H1 (cell line): Measurements from ENCODE around the gene SOX1. TPM values are rescaled to one million over a fixed set of nuclear protein-coding genes. Genes with fewer than 3 reads are reported as not detected.

ENCODE experiments used
- CTCF ChIA-PET: fragments of 300-600 bp; sonication (Branson Sonifier 250); formaldehyde crosslinking; loops from one replicate; lab custom pipeline; 2021; ENCODE audit not compliant: partially characterized antibody; lab: Charles Lee
- POLR2A ChIA-PET: fragments of 300-600 bp; sonication (Branson Sonifier 250); formaldehyde crosslinking; loops from one replicate; lab custom pipeline; 2021; ENCODE audit warnings: inconsistent platforms; ENCODE audit not compliant: partially characterized antibody; lab: Charles Lee
- DNase-seq, 2 experiments: peaks; one replicate each; pipeline versions ENCODE4 v3.0.0 to v3.0.0-alpha.2; 2010 to 2022; ENCODE audit warnings: low spot score in 2 of 2, low read depth in 1 of 2, mixed read lengths in 1 of 2
- FAIRE-seq: peaks from 2 replicates; lab custom pipeline; 2011; peaks lifted over from hg19 to GRCh38; lab: Jason Lieb, UNC
- H2AFZ ChIP-seq: 2 replicates; pipeline ENCODE4 v1.8.1; 2012; ENCODE audit warnings: low read length, inconsistent platforms
- H2AK5ac ChIP-seq: 2 replicates; pipeline ENCODE4 v1.6.1; 2013; ENCODE audit warnings: low read depth, low read length
- H2BK120ac ChIP-seq: replicated peaks from 2 replicates; pipeline ENCODE3; 2013; ENCODE audit warnings: low read depth, low read length, inconsistent platforms
- H2BK12ac ChIP-seq: 2 replicates; pipeline ENCODE4 v1.6.1; 2013; ENCODE audit warnings: low read depth, low read length
- H2BK15ac ChIP-seq: 2 replicates; pipeline ENCODE4 v1.6.1; 2013; ENCODE audit warnings: low read length
- H2BK20ac ChIP-seq: 2 replicates; pipeline ENCODE4 v1.6.1; 2013; ENCODE audit warnings: low read length
- H2BK5ac ChIP-seq: 2 replicates; pipeline ENCODE4 v1.6.1; 2013; ENCODE audit warnings: low read depth, low read length
- H3K14ac ChIP-seq: 2 replicates; pipeline ENCODE4 v1.6.1; 2013; ENCODE audit warnings: inconsistent platforms; ENCODE audit not compliant: insufficient read length
- H3K18ac ChIP-seq: 2 replicates; pipeline ENCODE4 v1.6.1; 2013; ENCODE audit warnings: low read length; ENCODE audit errors: extremely low read depth
- H3K23ac ChIP-seq: 2 replicates; pipeline ENCODE4 v1.6.1; 2013; ENCODE audit warnings: inconsistent platforms; ENCODE audit not compliant: insufficient read length
- H3K23me2 ChIP-seq: 2 replicates; pipeline ENCODE4 v1.6.1; 2013; ENCODE audit warnings: low read depth, low read length
- H3K27ac ChIP-seq: 2 replicates; pipeline ENCODE4 v1.6.1; 2011; ENCODE audit warnings: low read depth, low read length, inconsistent platforms
- H3K27me3 ChIP-seq, 4 experiments: replicated peaks in 1 of 4; 1 replicate in 1 of 4; 2 replicates in 3 of 4; pipeline versions ENCODE4 v1.6.1 to v1.8.1; 2011 to 2013; ENCODE audit warnings: low read length in 3 of 4, mild to moderate bottlenecking in 3 of 4, inconsistent platforms in 2 of 4, mixed read lengths in 2 of 4, moderate library complexity in 1 of 4; ENCODE audit not compliant: control insufficient read depth in 3 of 4, insufficient read depth in 3 of 4; ENCODE audit errors: extremely low read depth in 1 of 4
- H3K36me3 ChIP-seq, 4 experiments: 2 replicates each; pipeline versions ENCODE4 v1.6.1 to v1.8.1; 2011 to 2013; ENCODE audit warnings: mild to moderate bottlenecking in 4 of 4, low read length in 3 of 4, moderate library complexity in 2 of 4, control low read depth in 1 of 4, inconsistent platforms in 1 of 4; ENCODE audit not compliant: insufficient read depth in 4 of 4, control insufficient read depth in 2 of 4
- H3K4ac ChIP-seq: replicated peaks from 2 replicates; pipeline ENCODE3; 2013; ENCODE audit warnings: low read length, low read depth, mixed read lengths, inconsistent platforms; ENCODE audit not compliant: insufficient read length
- H3K4me1 ChIP-seq, 4 experiments: replicated peaks in 1 of 4; 1 replicate in 1 of 4; 2 replicates in 3 of 4; pipeline versions ENCODE4 v1.6.1 to v1.8.1; 2011 to 2013; ENCODE audit warnings: low read length in 3 of 4, inconsistent platforms in 2 of 4, mixed read lengths in 1 of 4; ENCODE audit not compliant: insufficient read depth in 4 of 4, control insufficient read depth in 3 of 4
- H3K4me2 ChIP-seq, 2 experiments: 2 replicates each; pipeline versions ENCODE4 v1.6.1 to v1.8.1; 2011 to 2013; ENCODE audit warnings: low read depth in 2 of 2, low read length in 2 of 2, control low read depth in 1 of 2, inconsistent platforms in 1 of 2, mild to moderate bottlenecking in 1 of 2; ENCODE audit not compliant: insufficient read depth in 1 of 2
- H3K4me3 ChIP-seq, 4 experiments: fragments of 200-600, 300-600 bp in 1 of 4; sonication (generic), shearing (Covaris generic), sonication (Bioruptor Twin) in 1 of 4; 2 replicates each; pipeline versions ENCODE4 v1.5.1 to v1.8.1; 2011 to 2016; ENCODE audit warnings: low read length in 4 of 4, low read depth in 3 of 4, control low read depth in 2 of 4, inconsistent platforms in 2 of 4, mild to moderate bottlenecking in 2 of 4, mixed read lengths in 1 of 4, moderate library complexity in 1 of 4; ENCODE audit not compliant: insufficient read depth in 2 of 4; ENCODE audit errors: extremely low read depth in 1 of 4
- H3K56ac ChIP-seq: replicated peaks from 2 replicates; pipeline ENCODE3; 2013; ENCODE audit warnings: low read depth, mild to moderate bottlenecking, mixed read lengths, low read length, inconsistent platforms; ENCODE audit not compliant: insufficient read length
- H3K79me1 ChIP-seq: 2 replicates; pipeline ENCODE4 v1.6.1; 2013; ENCODE audit warnings: low read depth, low read length, control low read depth
- H3K79me2 ChIP-seq, 2 experiments: 2 replicates each; pipeline versions ENCODE4 v1.6.1 to v1.8.1; 2012 to 2013; ENCODE audit warnings: low read length in 2 of 2, mild to moderate bottlenecking in 2 of 2, inconsistent platforms in 1 of 2; ENCODE audit not compliant: insufficient read depth in 2 of 2, control insufficient read depth in 1 of 2
- H3K9ac ChIP-seq, 4 experiments: replicated peaks in 1 of 4; 1 replicate in 1 of 4; 2 replicates in 3 of 4; pipeline versions ENCODE4 v1.6.1 to v1.8.1; 2011 to 2013; ENCODE audit warnings: low read depth in 3 of 4, low read length in 3 of 4, control low read depth in 2 of 4, mild to moderate bottlenecking in 2 of 4, moderate library complexity in 2 of 4, inconsistent platforms in 1 of 4; ENCODE audit errors: extremely low read depth in 1 of 4
- H3K9me3 ChIP-seq, 2 experiments: 2 replicates each; pipeline versions ENCODE4 v1.6.1 to v1.8.1; 2012 to 2013; ENCODE audit warnings: mild to moderate bottlenecking in 2 of 2, moderate library complexity in 2 of 2, control low read depth in 1 of 2, inconsistent platforms in 1 of 2, low read depth in 1 of 2, low read length in 1 of 2, mixed read lengths in 1 of 2; ENCODE audit not compliant: insufficient read depth in 2 of 2
- H4K20me1 ChIP-seq, 2 experiments: replicated peaks in 1 of 2; 2 replicates each; pipeline versions ENCODE3 to v1.8.1; 2011 to 2013; ENCODE audit warnings: inconsistent platforms in 2 of 2, low read length in 2 of 2, mild to moderate bottlenecking in 1 of 2; ENCODE audit not compliant: insufficient read depth in 2 of 2, control insufficient read depth in 1 of 2
- H4K5ac ChIP-seq: 2 replicates; pipeline ENCODE4 v1.6.1; 2013; ENCODE audit warnings: low read length, low read depth, mixed read lengths, inconsistent platforms; ENCODE audit not compliant: insufficient read length
- H4K8ac ChIP-seq: 2 replicates; pipeline ENCODE4 v1.8.0; 2013; ENCODE audit warnings: mild to moderate bottlenecking, moderate library complexity, low read length, inconsistent platforms; ENCODE audit not compliant: insufficient read depth; ENCODE audit errors: extremely low read depth
- H4K91ac ChIP-seq: replicated peaks from 2 replicates; pipeline ENCODE3; 2013; ENCODE audit warnings: low read length, mixed read lengths, inconsistent platforms; ENCODE audit not compliant: insufficient read length
- CBX8 ChIP-seq: fragments of 300-800, 300-1000 bp; sonication (generic); IDR thresholded peaks from 2 replicates; pipeline ENCODE4 v1.7.1; 2016; ENCODE audit warnings: low read depth, low read length, borderline replicate concordance
- NRF1 ChIP-seq: IDR thresholded peaks from 2 replicates; pipeline ENCODE4 v1.6.1; 2011; ENCODE audit warnings: mild to moderate bottlenecking, low read depth, low read length, improper control_type of control experiment
- RNF2 ChIP-seq: fragments of 200-900, 300-1000 bp; sonication (generic); IDR thresholded peaks from 2 replicates; pipeline ENCODE4 v1.7.1; 2016; ENCODE audit warnings: borderline replicate concordance, low read depth, mild to moderate bottlenecking, antibody characterized with exemption, low read length; ENCODE audit not compliant: poor library complexity, severe bottlenecking; ENCODE audit errors: missing control alignments
- SUZ12 ChIP-seq: fragments of 200-600 bp; sonication (generic); IDR thresholded peaks from 2 replicates; pipeline ENCODE4 v1.6.1; 2012; ENCODE audit warnings: mild to moderate bottlenecking, inconsistent platforms, low read length, moderate library complexity, mixed read lengths
- WGBS, 2 experiments: shearing (Covaris generic) in 1 of 2; methylation state at CpG; one replicate each; pipeline versions ENCODE4 v1.1.6 to v1.1.7; 2013 to 2015; ENCODE audit warnings: low lambda C conversion rate in 2 of 2, mixed read lengths in 2 of 2, inconsistent platforms in 1 of 2, low coverage in 1 of 2, missing lambda C conversion rate in 1 of 2; ENCODE audit not compliant: insufficient replicate concordance in 2 of 2, insufficient coverage in 1 of 2, insufficient read length in 1 of 2; ENCODE audit errors: extremely low coverage in 1 of 2, missing lambda C conversion rate in 1 of 2; 5-methylcytosine and 5-hydroxymethylcytosine counted together
- polyA plus RNA-seq, 7 experiments: library from polyadenylated mRNA; depleted of rRNA in 3 of 7; stranded (reverse) in 5 of 7; unstranded in 2 of 7; fragments of >200 nt in 5 of 7; fragments of 200-250 nt in 2 of 7; gene quantifications; 1 replicate in 5 of 7; 2 replicates in 1 of 7; 4 replicates in 1 of 7; pipeline versions ENCODE4 v1.2.1 to v1.2.3, GENCODE V29; 2011 to 2013; ENCODE audit warnings: missing spikeins in 2 of 7, mixed read lengths in 2 of 7
- total RNA-seq: library from RNA; stranded (reverse); fragmentation: NEBNext Ultra II Directional; extraction: Animal tissue kit (Norgen Biotek cat#: 25700); gene quantifications from 2 replicates; pipeline ENCODE4 v1.2.1, GENCODE V29; 2021

Gene SOX1
- total and polyA plus RNA-seq, 2 of the 8 experiments (the other 6 are each of a cell fraction or from before 2014, with no cell fraction given) = 0.03 to 0.09 TPM

DNA sequence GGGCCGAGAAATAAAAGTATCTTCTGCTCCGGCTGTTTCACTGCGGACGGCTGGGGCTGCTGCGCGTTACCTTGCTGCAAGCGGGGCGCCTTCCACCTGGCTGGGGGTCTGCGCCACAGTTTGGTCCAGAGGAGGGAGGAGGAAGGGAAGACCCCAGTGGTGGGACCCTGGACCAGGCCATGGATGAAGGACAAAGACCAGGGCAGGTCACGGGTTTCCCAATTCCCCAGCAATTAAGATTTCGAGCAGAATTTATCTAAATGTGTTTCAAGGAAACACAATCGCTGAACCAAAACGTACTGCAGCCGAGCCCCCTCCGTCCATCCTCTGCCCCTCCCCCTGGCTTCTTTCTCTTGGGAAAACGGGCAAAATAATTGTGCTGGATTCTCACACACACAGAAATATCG, 2.9 kb downstream of the SOX1 start:
- no peak overlapping the region for H4K5ac ChIP-seq
- 3% methylated on average over 17 of the region's 17 CpGs; no CpG with 5 or more reads in 1 of the 2 experiments for WGBS, 2 experiments

More for the DNA sequence above, 2.9 kb downstream of the SOX1 start:
- H4K8ac ChIP-seq = no peak overlapping the region
- peaks cover 0 to 10% (median 0%) of the 10 kb centered on the region in 4 experiments; a peak in 1 of 8 replicates for H3K36me3 ChIP-seq
- H2BK5ac ChIP-seq = no peak overlapping the region
- peaks cover 19% of the 10 kb centered on the region; the same call in 1 of the 2 replicates for H3K23me2 ChIP-seq
- no peaks in the 10 kb centered on the region for H3K9me3 ChIP-seq
- no peak overlapping the region; the same call in 1 of the 2 replicates for H3K18ac ChIP-seq
- H3K4me1 ChIP-seq = peaks cover 2 to 20% (median 12%) of the 10 kb centered on the region in 4 experiments
- peaks cover 58 to 77% (median 70%) of the 10 kb centered on the region in 4 experiments for H3K27me3 ChIP-seq
- H4K20me1 ChIP-seq = peaks cover 6 to 12% of the 10 kb centered on the region in 2 experiments
- ChIA-PET POLR2A (interaction anchor here (1.1 to 1.2 kb wide), 2 partner anchors 12 to 14 kb away, joined by 3 to 4 read pairs; no protein-coding TSS in a partner anchor), CTCF (interaction anchor here (1.4 kb wide), 1 partner anchor 374 kb away, joined by 3 read pairs; no protein-coding TSS in a partner anchor)
- H4K91ac ChIP-seq = no peak overlapping the region
- no peak overlapping the region for H3K9ac ChIP-seq
- H2BK15ac ChIP-seq = no peak overlapping the region
- H3K56ac ChIP-seq = no peak overlapping the region
- peak in 1 of 2 experiments; percentile 58 for DNase-seq
- H3K79me1 ChIP-seq = no peaks in the 10 kb centered on the region
- peak overlapping the region; percentile 70; the same call in 1 of the 2 replicates for H2BK12ac ChIP-seq
- H2AK5ac ChIP-seq = peak overlapping the region; percentile 82; the same call in 1 of the 2 replicates
- no peak overlapping the region for H3K4me3 ChIP-seq
- no peak overlapping the region for H2BK20ac ChIP-seq
- no peak for FAIRE-seq
- no peak overlapping the region for H3K14ac ChIP-seq
- H3K4me2 ChIP-seq = peak overlapping the region in 1 of 2 experiments; percentile 43; a peak in 2 of 4 replicates
- no peaks in the 10 kb centered on the region for H3K79me2 ChIP-seq
- no peak overlapping the region for H3K27ac ChIP-seq
- no peak overlapping the region for H3K23ac ChIP-seq
- no peak overlapping the region for H2BK120ac ChIP-seq
- H3K4ac ChIP-seq = no peak overlapping the region
- no peak overlapping the region for H2AFZ ChIP-seq
- no peak for TF ChIP-seq NRF1
- TF ChIP-seq SUZ12 = peak; percentile 81
- peak; percentile 94 for TF ChIP-seq RNF2
- TF ChIP-seq CBX8 = peak; percentile 54; the same call in 1 of the 2 replicates
